Lower leg skin (tissue), 3 donors: ENCODE data around the gene ITGB5.

Experiments
- CTCF ChIP-seq, 3 donors: fragments of 450-650 bp; IDR thresholded peaks; one replicate each; pipeline ENCODE4 v1.5.1; 2016; ENCODE audit warnings: antibody characterized with exemption in 3 of 3, mild to moderate bottlenecking in 3 of 3, moderate library complexity in 2 of 3
- POLR2A ChIP-seq, 2 donors: fragments of 450-650 bp; IDR thresholded peaks; one replicate each; pipeline ENCODE4 v1.6.1; 2016 to 2017; ENCODE audit warnings: antibody characterized with exemption in 2 of 2, mild to moderate bottlenecking in 1 of 2, moderate library complexity in 1 of 2

GRCh38 chr3:124805671-124806070, 81.5 kb downstream of the ITGB5 start:
- TF ChIP-seq CTCF (IDR thresholded peaks at IDR 0.05) (no peak), POLR2A (IDR thresholded peaks at IDR 0.05) (no peak)
